Erythroblast (primary cell): ENCODE results near the gene TSPY2.
"Not testable (repeated sequence)": the region's sequence is repeated elsewhere in the genome, so short reads cannot be mapped to it uniquely, and the experiment has no call there.

Experiments
- DNase-seq, 2 experiments: peaks; one replicate each; lab custom pipeline; 2025; lab: John Stamatoyannopoulos, UW

The TSPY2 gene, protein sequence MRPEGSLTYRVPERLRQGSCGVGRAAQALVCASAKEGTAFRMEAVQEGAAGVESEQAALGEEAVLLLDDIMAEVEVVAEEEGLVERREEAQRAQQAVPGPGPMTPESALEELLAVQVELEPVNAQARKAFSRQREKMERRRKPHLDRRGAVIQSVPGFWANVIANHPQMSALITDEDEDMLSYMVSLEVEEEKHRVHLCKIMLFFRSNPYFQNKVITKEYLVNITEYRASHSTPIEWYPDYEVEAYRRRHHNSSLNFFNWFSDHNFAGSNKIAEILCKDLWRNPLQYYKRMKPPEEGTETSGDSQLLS

DNA sequence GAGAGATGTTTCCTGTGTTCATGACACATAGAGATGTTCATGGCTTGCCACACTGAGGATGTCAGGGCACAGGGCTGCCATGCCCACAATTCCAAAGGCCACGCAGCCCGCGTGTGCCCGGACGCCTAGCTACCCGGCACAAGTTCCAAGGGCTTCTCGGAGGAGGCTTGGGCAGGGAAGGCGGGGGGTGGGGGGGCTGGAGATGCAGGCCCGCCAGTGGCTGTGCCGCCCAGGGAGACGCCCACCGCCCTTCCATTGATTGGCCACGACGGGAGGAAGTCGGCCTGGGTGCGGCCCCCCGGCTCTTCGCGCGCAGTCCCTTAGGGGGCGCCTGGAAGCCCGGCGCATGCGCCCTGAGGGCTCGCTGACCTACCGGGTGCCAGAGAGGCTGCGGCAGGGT is at the start of gene TSPY2:
Gene TSPY2, plus strand, starts transcription at position 301 of the 400 bp plus-strand sequence. Its CDS starts 46 bp downstream, at position 347.
- DNase-seq, result not testable (repeated sequence)

DNA sequence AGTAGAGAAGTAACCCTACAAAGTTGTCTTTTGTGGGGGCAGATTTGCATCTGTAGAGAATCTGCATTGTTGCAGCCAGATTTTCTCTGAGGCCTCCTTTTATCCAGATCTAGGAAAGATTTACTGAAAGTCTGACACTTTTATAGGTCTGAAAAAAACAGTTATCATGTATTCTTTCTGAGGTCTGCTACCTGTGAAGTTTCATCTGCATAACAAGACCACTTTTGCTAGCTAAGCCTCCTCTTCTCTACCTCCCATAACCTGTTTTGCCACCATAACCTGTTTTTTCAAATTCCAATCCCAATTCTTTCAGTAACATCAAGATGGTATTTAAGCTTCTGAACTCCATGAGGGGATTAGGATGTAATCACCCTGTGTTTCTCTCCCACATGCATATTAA is 36.5 kb upstream of the TSPY2 start:
- not testable (repeated sequence) for DNase-seq

DNA sequence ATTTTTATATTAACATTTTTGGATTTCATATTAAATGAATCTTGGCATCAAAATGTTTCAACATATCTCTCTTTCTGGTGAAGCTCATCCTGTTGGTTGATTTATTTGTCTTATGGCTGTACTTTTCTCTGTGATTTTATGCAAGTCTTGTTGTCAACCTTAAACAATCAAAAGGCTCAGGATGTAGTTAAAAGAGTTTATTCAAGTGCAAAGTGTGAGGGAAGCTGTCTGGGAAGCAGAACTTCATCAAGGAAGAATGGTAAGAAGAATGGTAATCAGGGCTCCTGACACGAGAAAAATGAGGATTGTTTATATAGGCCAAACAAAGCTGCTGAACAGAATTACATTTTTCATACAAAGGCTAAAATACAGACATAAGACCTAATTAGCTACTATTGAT is 29.0 kb upstream of the TSPY2 start:
- DNase-seq, result not testable (repeated sequence)

DNA sequence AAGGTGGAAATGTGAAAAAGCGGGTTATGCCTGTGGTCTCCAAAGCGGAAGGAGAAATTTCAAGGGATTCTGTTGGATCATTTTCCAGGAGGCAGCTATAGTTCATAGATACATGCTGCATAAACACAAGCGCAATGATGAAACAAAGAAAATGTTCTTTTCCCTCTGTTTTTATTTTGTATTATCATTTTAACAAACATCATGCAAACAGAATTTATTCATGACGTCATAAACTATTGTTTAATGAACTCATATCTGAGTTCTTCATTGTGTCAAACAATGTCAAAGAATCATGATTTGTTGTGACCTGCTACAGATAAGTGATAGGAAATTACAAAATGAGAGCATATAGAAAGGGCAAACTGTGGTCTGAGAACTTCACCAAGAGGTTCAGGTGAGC is 23.8 kb downstream of the TSPY2 start:
- not testable (repeated sequence) for DNase-seq
